ENCODE data around the gene DGKE. TPM values are rescaled to one million over a fixed set of nuclear protein-coding genes. Genes with fewer than 3 reads are reported as not detected.

Gene DGKE
- total RNA-seq: 10 to 100 TPM; 22.4 to 27.4 TPM

GRCh38 chr17:56833809-56834379 lies at the start of gene DGKE, which contains the start of gene C17orf67:
Gene DGKE (plus strand): TSS chr17:56834151. CDS start chr17:56834796, 645 bp downstream.
Gene C17orf67 (minus strand): TSS chr17:56833920. CDS start chr17:56815810, 18,110 bp downstream.
- POLR2A ChIA-PET: interaction anchor here (0.6 to 1.4 kb wide), 2 partner anchors 18 to 127 kb away, joined by 3 to 5 read pairs; partner anchors contain the start of gene COIL
- intact Hi-C loops (cut with DNase I, micrococcal nuclease): loop anchor here (1.0 to 10.0 kb wide), 17 partner anchors 15 to 1683 kb away; partner anchors contain the start of genes AKAP1 (in 2 of the 2), COIL (in 2 of the 2), DYNLL2 (in 1 of the 2) and MMD (in 1 of the 2)
- Mint-ChIP-seq H3K9me3 (ENCODE audit: low read depth) (no peaks in the 10 kb centered on the region), H3K27ac (peak within 1 kb of the TSS; percentile 90), H3K27me3 (no peaks in the 10 kb centered on the region), H3K36me3 (ENCODE audit: low read depth) (peaks cover 49% of the 10 kb centered on the region), H3K4me1 (peaks cover 62% of the 10 kb centered on the region), H3K4me3 (peak within 1 kb of the TSS; percentile 86)
- DNase-seq (peak; percentile 100), ATAC-seq (peak; percentile 93)
- CTCF ChIA-PET: interaction anchor here (0.6 to 4.1 kb wide), 6 partner anchors 10 to 1768 kb away, joined by 3 to 26 read pairs (median 4); partner anchors contain the start of gene MRPS23

GRCh38 chr17:56785405-56785804 lies 48.5 kb upstream of the DGKE start:
- ATAC-seq (no peak), DNase-seq (no peak)
- ChIA-PET CTCF (interaction anchor here (0.8 to 1.3 kb wide), 7 partner anchors 34 to 320 kb away, joined by 3 to 4 read pairs (median 3); partner anchors contain the start of genes NOG and SCPEP1), POLR2A (no interaction called here)
- H3K9me3 Mint-ChIP-seq (ENCODE audit: low read depth): no peaks in the 10 kb centered on the region
- H3K27me3 Mint-ChIP-seq: peaks cover 1% of the 10 kb centered on the region
- intact Hi-C loops (cut with DNase I, micrococcal nuclease): loop anchor here (5.0 to 10.0 kb wide), 4 partner anchors 281 to 1363 kb away; partner anchors contain the start of gene MMD (in 1 of the 2)
- H3K36me3 Mint-ChIP-seq (ENCODE audit: low read depth): no peaks in the 10 kb centered on the region
- no peak overlapping the region for H3K4me3 Mint-ChIP-seq
- peaks cover 36% of the 10 kb centered on the region for H3K4me1 Mint-ChIP-seq
- H3K27ac Mint-ChIP-seq: peak overlapping the region; percentile 43

- DNase-seq (no peak), ATAC-seq (no peak)
- ChIA-PET POLR2A (interaction anchor here (0.6 to 1.0 kb wide), 2 partner anchors 36 to 128 kb away, joined by 3 read pairs; partner anchors contain the start of gene TRIM25), CTCF (interaction anchor here (0.6 to 1.5 kb wide), 7 partner anchors 11 to 1221 kb away, joined by 3 to 5 read pairs (median 3); partner anchors contain the start of genes SCPEP1 and SRSF1)
- peak overlapping the region; percentile 97 for H3K27ac Mint-ChIP-seq
- H3K27me3 Mint-ChIP-seq: peaks cover 1% of the 10 kb centered on the region
- peaks cover 34% of the 10 kb centered on the region for H3K4me1 Mint-ChIP-seq
- H3K36me3 Mint-ChIP-seq (ENCODE audit: low read depth): peaks cover 2% of the 10 kb centered on the region
- H3K4me3 Mint-ChIP-seq: peak overlapping the region; percentile 13
- intact Hi-C loops (cut with DNase I, micrococcal nuclease): loop anchor here (2.0 to 10.0 kb wide), 6 partner anchors 47 to 1364 kb away; partner anchors contain the start of genes C17orf67 (in 1 of the 2) and MMD (in 1 of the 2)
- H3K9me3 Mint-ChIP-seq (ENCODE audit: low read depth): no peaks in the 10 kb centered on the region
Observed at GRCh38 chr17:56785997-56786680, 47.8 kb upstream of the DGKE start.

DNA sequence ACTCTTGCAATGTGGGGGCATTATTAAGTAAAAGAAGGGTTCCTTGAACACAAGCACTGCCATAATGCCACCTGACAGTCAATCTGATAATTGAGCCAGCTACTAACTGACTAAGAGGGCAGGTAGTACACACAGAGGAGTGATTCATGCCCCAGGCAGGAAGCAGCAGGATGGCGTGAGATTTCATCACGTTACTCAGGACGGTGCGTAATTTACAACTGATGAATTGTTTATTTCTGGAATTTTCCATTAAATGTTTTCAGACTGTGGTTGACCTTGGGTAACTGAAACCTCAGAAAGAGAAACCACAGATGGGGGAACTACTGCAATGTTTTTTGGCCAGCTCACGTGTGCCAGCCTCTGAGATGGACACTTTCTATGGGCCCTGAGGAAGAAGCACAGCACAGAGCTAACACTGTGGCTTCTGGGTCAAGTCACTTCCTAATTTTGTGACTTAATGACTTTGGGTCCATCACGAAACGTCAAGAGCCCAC lies 46.9 kb upstream of the DGKE start:
- ATAC-seq: peak; percentile 98
- CTCF ChIA-PET: interaction anchor here (1.1 to 1.5 kb wide), 3 partner anchors 12 to 33 kb away, joined by 3 to 5 read pairs (median 4); no protein-coding TSS in a partner anchor
- H3K27ac Mint-ChIP-seq: peak overlapping the region; percentile 97

GRCh38 chr17:56792267-56792666 lies 41.7 kb upstream of the DGKE start:
- Mint-ChIP-seq H3K9me3 (ENCODE audit: low read depth) (peaks cover 2% of the 10 kb centered on the region), H3K36me3 (ENCODE audit: low read depth) (peaks cover 5% of the 10 kb centered on the region)

More for the DNA sequence above, 46.9 kb upstream of the DGKE start:
- intact Hi-C loops (cut with DNase I, micrococcal nuclease): loop anchor here (1.0 to 10.0 kb wide), 8 partner anchors 46 to 1365 kb away; partner anchors contain the start of genes C17orf67 (in 1 of the 2), DGKE (in 1 of the 2) and MMD (in 1 of the 2)
- peak overlapping the region; percentile 37 for H3K4me3 Mint-ChIP-seq
- POLR2A ChIA-PET: interaction anchor here (0.6 to 1.0 kb wide), 2 partner anchors 35 to 127 kb away, joined by 3 read pairs; partner anchors contain the start of gene TRIM25
- peak; percentile 82 for DNase-seq
- H3K27me3 Mint-ChIP-seq: peaks cover 1% of the 10 kb centered on the region
- peaks cover 2% of the 10 kb centered on the region for H3K36me3 Mint-ChIP-seq (ENCODE audit: low read depth)
- peaks cover 34% of the 10 kb centered on the region for H3K4me1 Mint-ChIP-seq
- H3K9me3 Mint-ChIP-seq (ENCODE audit: low read depth): no peaks in the 10 kb centered on the region

DNA sequence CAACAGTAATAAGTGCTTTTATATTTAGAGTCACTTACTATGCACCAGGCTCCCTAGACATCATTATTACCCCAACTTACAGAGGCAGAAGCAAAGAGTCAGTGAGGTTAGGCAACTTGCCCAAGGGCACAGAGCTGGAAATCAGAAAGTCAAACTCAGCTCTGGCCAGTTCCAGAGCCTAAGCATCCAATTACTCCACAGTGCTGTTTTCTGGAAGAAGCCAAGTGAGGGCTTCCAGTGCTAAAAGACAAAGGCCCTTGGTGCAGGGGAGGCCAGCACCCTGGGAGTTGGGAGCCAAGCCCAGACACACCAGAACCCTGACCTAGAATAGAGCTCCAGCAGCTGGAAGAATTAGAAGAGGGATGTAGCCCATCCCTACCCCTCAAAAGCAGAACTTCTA lies 40.4 kb upstream of the DGKE start:
- Mint-ChIP-seq H3K4me3 (no peak overlapping the region), H3K9me3 (ENCODE audit: low read depth) (peaks cover 2% of the 10 kb centered on the region), H3K4me1 (no peaks in the 10 kb centered on the region), H3K27ac (no peak overlapping the region), H3K36me3 (ENCODE audit: low read depth) (peaks cover 5% of the 10 kb centered on the region), H3K27me3 (no peaks in the 10 kb centered on the region)
- ATAC-seq: no peak
- ChIA-PET CTCF (no interaction called here), POLR2A (no interaction called here)
- DNase-seq: no peak
- intact Hi-C loops (cut with DNase I, micrococcal nuclease): no loop called here

More at GRCh38 chr17:56792267-56792666, 41.7 kb upstream of the DGKE start:
- CTCF ChIA-PET: no interaction called here
- peaks cover 8% of the 10 kb centered on the region for H3K4me1 Mint-ChIP-seq
- DNase-seq: no peak
- POLR2A ChIA-PET: no interaction called here
- intact Hi-C loops (cut with DNase I, micrococcal nuclease): no loop called here
- no peak overlapping the region for H3K4me3 Mint-ChIP-seq
- no peaks in the 10 kb centered on the region for H3K27me3 Mint-ChIP-seq
- no peak overlapping the region for H3K27ac Mint-ChIP-seq
- ATAC-seq: no peak

DNA sequence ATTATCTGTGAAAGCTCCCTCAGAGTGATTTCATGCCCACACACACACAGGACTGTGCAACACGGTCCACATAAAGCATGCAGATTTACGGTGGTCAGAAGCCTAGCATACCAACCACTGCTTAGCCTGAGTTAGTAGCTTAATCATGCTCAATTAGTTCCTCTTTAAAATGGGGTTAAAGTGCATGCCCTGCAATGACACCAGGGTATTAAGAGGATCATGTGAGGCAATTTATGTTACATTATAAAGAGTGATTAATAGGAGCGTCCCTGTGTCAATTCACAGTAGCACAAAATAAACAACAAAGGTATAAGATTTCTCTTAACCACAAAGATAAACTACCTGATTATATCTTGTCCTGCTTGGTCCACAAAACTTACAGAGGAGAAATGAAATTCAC lies 40.0 kb upstream of the DGKE start:
- DNase-seq: no peak
- POLR2A ChIA-PET: no interaction called here
- ATAC-seq: no peak
- H3K9me3 Mint-ChIP-seq (ENCODE audit: low read depth): peaks cover 2% of the 10 kb centered on the region
- intact Hi-C loops (cut with DNase I, micrococcal nuclease): no loop called here
- no peaks in the 10 kb centered on the region for H3K27me3 Mint-ChIP-seq
- CTCF ChIA-PET: no interaction called here
- H3K36me3 Mint-ChIP-seq (ENCODE audit: low read depth): peaks cover 5% of the 10 kb centered on the region
- H3K27ac Mint-ChIP-seq: no peak overlapping the region
- no peak overlapping the region for H3K4me3 Mint-ChIP-seq
- no peaks in the 10 kb centered on the region for H3K4me1 Mint-ChIP-seq

DNA sequence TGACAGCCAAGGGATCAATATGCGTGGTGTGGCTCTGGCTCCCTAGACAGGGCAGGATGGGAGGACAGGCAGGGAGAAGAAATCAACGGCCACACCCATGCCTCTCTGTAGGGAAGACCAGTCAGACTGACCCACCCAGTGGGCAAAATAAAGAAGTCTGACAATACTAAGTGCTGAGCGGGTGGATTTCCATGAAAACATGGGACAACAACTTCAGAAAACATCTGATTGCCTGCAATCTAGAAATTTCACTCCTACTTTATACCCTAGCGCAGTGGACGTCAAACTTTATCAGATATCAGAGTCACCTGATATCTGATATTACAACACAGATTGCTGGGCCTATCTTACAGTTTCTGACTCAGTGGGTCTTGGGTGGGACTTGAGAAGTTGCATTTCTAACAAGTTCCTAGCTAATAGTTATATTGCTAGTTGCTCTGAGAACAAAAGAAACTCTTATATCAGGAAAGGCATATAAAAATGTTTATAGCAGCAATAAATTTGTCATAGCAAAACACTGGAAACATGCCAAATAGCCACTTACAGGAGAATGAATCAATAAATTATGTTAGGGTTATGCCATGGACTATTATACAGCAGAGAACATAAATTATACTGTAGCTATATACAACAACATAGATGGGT lies 38.6 kb upstream of the DGKE start:
- CTCF ChIA-PET: interaction anchor here (1.2 kb wide), 1 partner anchor 9 kb away, joined by 4 read pairs; no protein-coding TSS in a partner anchor
- Mint-ChIP-seq H3K27ac (no peak overlapping the region), H3K9me3 (ENCODE audit: low read depth) (peaks cover 2% of the 10 kb centered on the region), H3K4me3 (no peak overlapping the region), H3K36me3 (ENCODE audit: low read depth) (peaks cover 5% of the 10 kb centered on the region), H3K4me1 (no peaks in the 10 kb centered on the region), H3K27me3 (no peaks in the 10 kb centered on the region)
- intact Hi-C loops (cut with DNase I, micrococcal nuclease): no loop called here
- POLR2A ChIA-PET: no interaction called here
- ATAC-seq (no peak), DNase-seq (no peak)

GRCh38 chr17:56796536-56796935 lies 37.4 kb upstream of the DGKE start:
- H3K9me3 Mint-ChIP-seq (ENCODE audit: low read depth): peaks cover 2% of the 10 kb centered on the region
- CTCF ChIA-PET: interaction anchor here (1.7 kb wide), 1 partner anchor 23 kb away, joined by 4 read pairs; no protein-coding TSS in a partner anchor
- no peak for ATAC-seq

GRCh38 chr17:56798916-56799315 lies 35.0 kb upstream of the DGKE start:
- no peaks in the 10 kb centered on the region for H3K4me1 Mint-ChIP-seq
- intact Hi-C loops (cut with DNase I, micrococcal nuclease): no loop called here
- no peak overlapping the region for H3K4me3 Mint-ChIP-seq
- CTCF ChIA-PET: interaction anchor here (1.1 kb wide), 1 partner anchor 21 kb away, joined by 5 read pairs; no protein-coding TSS in a partner anchor
- H3K36me3 Mint-ChIP-seq (ENCODE audit: low read depth): no peaks in the 10 kb centered on the region
- H3K9me3 Mint-ChIP-seq (ENCODE audit: low read depth): no peaks in the 10 kb centered on the region
- no peak overlapping the region for H3K27ac Mint-ChIP-seq
- no peaks in the 10 kb centered on the region for H3K27me3 Mint-ChIP-seq
- DNase-seq: no peak
- ATAC-seq: no peak
- POLR2A ChIA-PET: no interaction called here

More at GRCh38 chr17:56796536-56796935, 37.4 kb upstream of the DGKE start:
- intact Hi-C loops (cut with DNase I, micrococcal nuclease): no loop called here
- no peaks in the 10 kb centered on the region for H3K27me3 Mint-ChIP-seq
- H3K4me3 Mint-ChIP-seq: no peak overlapping the region
- H3K27ac Mint-ChIP-seq: no peak overlapping the region
- DNase-seq: no peak
- POLR2A ChIA-PET: no interaction called here
- no peaks in the 10 kb centered on the region for H3K4me1 Mint-ChIP-seq
- peaks cover 3% of the 10 kb centered on the region for H3K36me3 Mint-ChIP-seq (ENCODE audit: low read depth)
